IMR-90 (cell line): ENCODE measurements around the gene LGI1. TPM values are rescaled to one million over a fixed set of nuclear protein-coding genes. Genes with fewer than 3 reads are reported as not detected.

Source experiments
- ATAC-seq: fragments of 200-7000 bp; cut with Tn5 transposase; 2 replicates; pipeline ENCODE4 v1.9.1; 2020; ENCODE audit warnings: low read depth, mild to moderate bottlenecking, moderate library complexity
- BruUV-seq: library from RNA; stranded (reverse); fragments of 400-500 nt; replicated peaks from 2 replicates; lab custom pipeline; 2021; lab: Mats Ljungman, UMichigan
- CTCF ChIA-PET: fragments of 300-600 bp; formaldehyde crosslinking; extraction: SDS; loops from one replicate; lab custom pipeline; 2021; ENCODE audit warnings: antibody characterized with exemption; lab: Yijun Ruan, JAX
- POLR2A ChIA-PET: fragments of 300-600 bp; sonication (Branson Sonifier 250); formaldehyde crosslinking; loops from one replicate; lab custom pipeline; 2022; ENCODE audit warnings: antibody characterized with exemption; ENCODE audit not compliant: unreplicated experiment; lab: Charles Lee
- DNase-seq: peaks from one replicate; pipeline ENCODE4 v3.0.0; 2013
- H2AFZ ChIP-seq: replicated peaks from 2 replicates; pipeline ENCODE3; 2013; ENCODE audit warnings: low read length, mild to moderate bottlenecking; ENCODE audit not compliant: poor library complexity
- H2AK5ac ChIP-seq: 2 replicates; pipeline ENCODE4 v1.6.1; 2013; ENCODE audit warnings: low read depth, low read length, inconsistent platforms
- H2AK9ac ChIP-seq: replicated peaks from 2 replicates; pipeline ENCODE3; 2013; ENCODE audit warnings: mild to moderate bottlenecking, low read depth, low read length, moderate library complexity; ENCODE audit not compliant: poor library complexity
- H2BK120ac ChIP-seq: 2 replicates; pipeline ENCODE4 v1.6.1; 2013; ENCODE audit warnings: low read depth, low read length, inconsistent platforms
- H2BK15ac ChIP-seq: 3 replicates; pipeline ENCODE4 v1.6.1; 2013; ENCODE audit warnings: low read depth, low read length, inconsistent platforms
- H2BK20ac ChIP-seq: 2 replicates; pipeline ENCODE4 v1.6.1; 2013; ENCODE audit warnings: low read depth, mild to moderate bottlenecking, inconsistent platforms, low read length, moderate library complexity
- H2BK5ac ChIP-seq: 2 replicates; pipeline ENCODE4 v1.6.1; 2013; ENCODE audit warnings: mild to moderate bottlenecking, low read depth, low read length, inconsistent platforms; ENCODE audit not compliant: poor library complexity, severe bottlenecking
- H3K14ac ChIP-seq: replicated peaks from 2 replicates; pipeline ENCODE4 v1.6.1; 2013; ENCODE audit warnings: low read depth, low read length, inconsistent platforms
- H3K18ac ChIP-seq: 2 replicates; pipeline ENCODE4 v1.6.1; 2013; ENCODE audit warnings: low read depth, low read length, control low read depth
- H3K23ac ChIP-seq: 2 replicates; pipeline ENCODE4 v1.6.1; 2013; ENCODE audit warnings: low read depth, low read length, inconsistent platforms
- H3K27ac ChIP-seq: 2 replicates; pipeline ENCODE4 v1.5.1; 2013; ENCODE audit warnings: mild to moderate bottlenecking, control low read depth, low read length; ENCODE audit not compliant: insufficient read depth
- H3K27me3 ChIP-seq: 2 replicates; pipeline ENCODE4 v1.6.1; 2013; ENCODE audit warnings: low read length; ENCODE audit not compliant: control insufficient read depth, insufficient read depth
- H3K36me3 ChIP-seq: 2 replicates; pipeline ENCODE4 v1.6.1; 2013; ENCODE audit warnings: low read length, mixed read lengths; ENCODE audit not compliant: control insufficient read depth, insufficient read depth
- H3K4ac ChIP-seq: 2 replicates; pipeline ENCODE4 v1.6.1; 2013; ENCODE audit warnings: low read depth, low read length, inconsistent platforms
- H3K4me1 ChIP-seq: 2 replicates; pipeline ENCODE4 v1.6.1; 2013; ENCODE audit warnings: low read length, mixed read lengths; ENCODE audit not compliant: control insufficient read depth, insufficient read depth
- H3K4me2 ChIP-seq: 2 replicates; pipeline ENCODE4 v1.6.1; 2013; ENCODE audit warnings: low read depth, mild to moderate bottlenecking, control low read depth, low read length, moderate library complexity
- H3K4me3 ChIP-seq: 2 replicates; pipeline ENCODE4 v1.5.1; 2013; ENCODE audit warnings: low read depth, mild to moderate bottlenecking, control low read depth, low read length, moderate library complexity; ENCODE audit not compliant: insufficient read depth
- H3K56ac ChIP-seq: 2 replicates; pipeline ENCODE4 v1.6.1; 2013; ENCODE audit warnings: low read length, inconsistent platforms; ENCODE audit not compliant: insufficient read depth; ENCODE audit errors: extremely low read depth
- H3K79me1 ChIP-seq, 2 experiments: 2 replicates each; pipeline ENCODE4 v1.6.1; 2013; ENCODE audit warnings: low read length in 2 of 2, inconsistent platforms in 1 of 2, low read depth in 1 of 2
- H3K9ac ChIP-seq: 2 replicates; pipeline ENCODE4 v1.6.1; 2013; ENCODE audit warnings: low read depth, low read length, control low read depth
- H3K9me1 ChIP-seq: 2 replicates; pipeline ENCODE4 v1.6.1; 2013; ENCODE audit warnings: low read length, inconsistent platforms; ENCODE audit not compliant: insufficient read depth
- H3K9me3 ChIP-seq: 2 replicates; pipeline ENCODE4 v1.6.1; 2013; ENCODE audit warnings: low read length; ENCODE audit not compliant: control insufficient read depth, insufficient read depth
- H4K20me1 ChIP-seq: 2 replicates; pipeline ENCODE4 v1.6.1; 2013; ENCODE audit warnings: low read length, inconsistent platforms; ENCODE audit not compliant: insufficient read depth
- H4K5ac ChIP-seq: 2 replicates; pipeline ENCODE4 v1.6.1; 2013; ENCODE audit warnings: mild to moderate bottlenecking, low read depth, low read length, control low read depth
- H4K8ac ChIP-seq, 2 experiments: 2 replicates each; pipeline ENCODE4 v1.6.1; 2013; ENCODE audit warnings: low read depth in 2 of 2, low read length in 2 of 2, control low read depth in 1 of 2, inconsistent platforms in 1 of 2
- H4K91ac ChIP-seq: 2 replicates; pipeline ENCODE4 v1.6.1; 2013; ENCODE audit warnings: low read depth, low read length, inconsistent platforms; ENCODE audit not compliant: insufficient read depth
- ELK1 ChIP-seq: fragments of 150-350 bp; IDR thresholded peaks from 2 replicates; pipeline ENCODE4 v1.6.1; 2016; ENCODE audit warnings: low read depth, mild to moderate bottlenecking, low read length, moderate library complexity, borderline replicate concordance
- FOS ChIP-seq: fragments of 150-350 bp; IDR thresholded peaks from 2 replicates; pipeline ENCODE4 v1.6.1; 2016; ENCODE audit warnings: low read depth, low read length
- MAZ ChIP-seq: IDR thresholded peaks from 2 replicates; pipeline ENCODE4 v1.6.1; 2012; ENCODE audit warnings: low read depth, mild to moderate bottlenecking, low read length, improper control_type of control experiment, moderate library complexity, borderline replicate concordance
- MXI1 ChIP-seq: IDR thresholded peaks from 2 replicates; pipeline ENCODE4 v1.6.1; 2012; ENCODE audit warnings: low read depth, mild to moderate bottlenecking, low read length, moderate library complexity, borderline replicate concordance
- NFE2L2 ChIP-seq: fragments of 150-350 bp; IDR thresholded peaks from 2 replicates; pipeline ENCODE4 v1.6.1; 2016; ENCODE audit warnings: low read depth, mild to moderate bottlenecking, low read length
- RAD21 ChIP-seq: IDR thresholded peaks from 2 replicates; pipeline ENCODE4 v1.6.1; 2012; ENCODE audit warnings: low read length, improper control_type of control experiment
- RCOR1 ChIP-seq: IDR thresholded peaks from 2 replicates; pipeline ENCODE4 v1.6.1; 2012; ENCODE audit warnings: mild to moderate bottlenecking, low read length, improper control_type of control experiment; ENCODE audit not compliant: insufficient replicate concordance
- WGBS, 2 experiments: methylation state at CpG; one replicate each; pipeline versions ENCODE4 v1.1.5 to v1.1.7; 2013; ENCODE audit warnings: missing lambda C conversion rate in 2 of 2; ENCODE audit not compliant: insufficient read length in 1 of 2; ENCODE audit errors: extremely low coverage in 2 of 2; 5-methylcytosine and 5-hydroxymethylcytosine counted together
- dilution Hi-C: fragments of 300-500 bp; cut with HindIII; formaldehyde crosslinking; loops from one replicate; pipeline ENCODE4 v1.14.3; 2018; ENCODE audit warnings: low sequenced_read_pairs; ENCODE audit not compliant: unreplicated experiment
- in situ Hi-C: fragments of 300-500 bp; cut with MboI; formaldehyde crosslinking; loops from 3 replicates; pipeline ENCODE4 v1.14.3; 2019; ENCODE audit warnings: low sequenced_read_pairs, inconsistent platforms, mixed read lengths
- intact Hi-C: fragments of 100-400 bp; cut with micrococcal nuclease; formaldehyde crosslinking; loops from 2 replicates; pipeline ENCODE4 v1.10.0; 2022
- polyA plus RNA-seq, 3 experiments: library from polyadenylated mRNA; depleted of rRNA; stranded (reverse); fragments of >200 nt; gene quantifications; 2 replicates each; pipeline ENCODE4 v1.2.3, GENCODE V29; 2012; ENCODE audit warnings: low replicate concordance in 1 of 3
- total RNA-seq: library from RNA; depleted of rRNA; stranded (reverse); fragments of >200 nt; gene quantifications from 2 replicates; pipeline ENCODE4 v1.2.3, GENCODE V29; 2012

Gene LGI1
- total and polyA plus RNA-seq, 2 of the 4 experiments (the other 2 are of a cell fraction), result not detected

DNA sequence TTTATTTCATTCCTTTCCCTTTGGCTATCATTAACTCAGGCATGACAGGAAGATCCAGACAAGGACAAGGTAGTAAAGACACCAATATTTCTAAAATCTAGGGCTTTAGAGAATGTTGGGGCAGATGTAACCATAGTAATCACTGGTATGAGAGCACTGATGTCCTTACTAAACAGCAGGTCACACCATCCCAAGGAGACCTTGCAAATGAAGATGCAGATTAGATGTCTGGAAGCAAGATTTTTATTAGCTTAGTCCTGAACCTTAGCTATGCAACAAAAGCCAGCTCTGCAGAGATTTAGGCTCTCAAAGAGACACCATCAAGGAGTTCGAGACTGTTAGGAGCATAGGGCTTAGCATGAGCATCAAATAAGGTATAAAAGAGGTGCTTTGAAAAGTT, 31.7 kb upstream of the LGI1 start:
- H3K27ac ChIP-seq, result no peak overlapping the region
- no peak overlapping the region for H4K8ac ChIP-seq
- H3K27me3 ChIP-seq, result peaks cover 20% of the 10 kb centered on the region
- BruUV-seq, result no TSS peak
- no peaks in the 10 kb centered on the region for H3K9me1 ChIP-seq
- H3K36me3 ChIP-seq, result no peaks in the 10 kb centered on the region
- no peak for ATAC-seq
- no peak overlapping the region for H3K4me2 ChIP-seq
- no peaks in the 10 kb centered on the region for H3K9me3 ChIP-seq
- intact Hi-C loops, result no loop called here
- CTCF ChIA-PET, result no interaction called here
- no peak overlapping the region for H3K14ac ChIP-seq
- H2AFZ ChIP-seq, result no peak overlapping the region
- dilution Hi-C loops, result no loop called here
- H2AK5ac ChIP-seq, result no peak overlapping the region
- no peak overlapping the region for H2BK15ac ChIP-seq
- H2BK120ac ChIP-seq, result no peak overlapping the region
- no peaks in the 10 kb centered on the region for H3K4me1 ChIP-seq
- no peaks in the 10 kb centered on the region for H4K20me1 ChIP-seq
- no CpG with 5 or more reads among the region's 1 CpG for whole genome bisulfite sequencing, 2 experiments
- no peak overlapping the region for H2BK5ac ChIP-seq
- H3K18ac ChIP-seq, result no peak overlapping the region
- in situ Hi-C loops, result no loop called here
- H4K5ac ChIP-seq, result no peak overlapping the region
- H3K56ac ChIP-seq, result no peak overlapping the region
- no peak overlapping the region for H3K9ac ChIP-seq
- H3K4me3 ChIP-seq, result no peak overlapping the region
- no peak for DNase-seq
- H2AK9ac ChIP-seq, result no peak overlapping the region
- no peak overlapping the region for H3K4ac ChIP-seq
- H3K79me1 ChIP-seq, result no peaks in the 10 kb centered on the region
- H2BK20ac ChIP-seq, result no peak overlapping the region
- TF ChIP-seq MXI1, result no peak
- no peak for TF ChIP-seq RAD21
- TF ChIP-seq RCOR1, result no peak
- TF ChIP-seq NFE2L2, result no peak
- no peak for TF ChIP-seq ELK1
- TF ChIP-seq MAZ, result no peak
- no peak for TF ChIP-seq FOS
- H4K91ac ChIP-seq, result no peak overlapping the region
- POLR2A ChIA-PET, result no interaction called here
- no peak overlapping the region for H3K23ac ChIP-seq
